Measurements from ENCODE around the gene ST8SIA3.

GRCh38 chr18:57326718-57327323 is 25.5 kb upstream of the ST8SIA3 start:
- TF ChIP-seq CTCF (optimal IDR thresholded peaks at IDR 0.05 in 1 of 3, IDR thresholded peaks at IDR 0.05 in 1 of 3, conservative IDR thresholded peaks at IDR 0.05 in 1 of 3; ENCODE audit: extremely low read depth in 1 of 3, insufficient read depth in 2 of 3, low read length in 3 of 3) (no peak), EZH2 (IDR thresholded peaks at IDR 0.05; ENCODE audit: low read length) (no peak)

Data from keratinocyte (primary cell).